CD14-positive monocyte (primary cell): Measurements from ENCODE around the gene ZDHHC5. TPM values are rescaled to one million over a fixed set of nuclear protein-coding genes. Genes with fewer than 3 reads are reported as not detected.
A peak's percentile ranks its signal among the peaks of the same experiment; 100 is the strongest.

Experiments used
- DNase-seq, 3 donors: peaks; one replicate each; pipeline ENCODE4 v3.0.0-alpha.2; 2011 to 2022
- H2AFZ ChIP-seq: 2 replicates; pipeline ENCODE4 v1.6.0; 2012; ENCODE audit warnings: mild to moderate bottlenecking, low read depth, low read length, inconsistent platforms; ENCODE audit not compliant: insufficient read depth, poor library complexity, severe bottlenecking
- H3K27ac ChIP-seq, 2 donors: 1 replicate in 1 of 2; 2 replicates in 1 of 2; pipeline ENCODE4 v1.5.1; 2012 to 2013; ENCODE audit warnings: low read length in 2 of 2, control low read depth in 1 of 2, inconsistent platforms in 1 of 2, low read depth in 1 of 2, mild to moderate bottlenecking in 1 of 2
- H3K27me3 ChIP-seq, 2 donors: one replicate each; pipeline versions ENCODE4 v1.6.0 to v1.6.1; 2011 to 2013; ENCODE audit warnings: low read length in 2 of 2; ENCODE audit not compliant: control insufficient read depth in 2 of 2, insufficient read depth in 2 of 2
- H3K36me3 ChIP-seq, 2 donors: replicated peaks in 1 of 2; 1 replicate in 1 of 2; 2 replicates in 1 of 2; pipeline versions ENCODE4 v1.5.1 to v1.6.1; 2012 to 2013; ENCODE audit warnings: low read length in 2 of 2, control low read depth in 1 of 2, inconsistent platforms in 1 of 2, mild to moderate bottlenecking in 1 of 2; ENCODE audit not compliant: insufficient read depth in 2 of 2, control insufficient read depth in 1 of 2
- H3K4me1 ChIP-seq, 2 donors: 1 replicate in 1 of 2; 2 replicates in 1 of 2; pipeline versions ENCODE4 v1.5.1 to v1.6.1; 2012 to 2013; ENCODE audit warnings: low read length in 2 of 2, control low read depth in 1 of 2, inconsistent platforms in 1 of 2, mild to moderate bottlenecking in 1 of 2, moderate library complexity in 1 of 2; ENCODE audit not compliant: insufficient read depth in 2 of 2, control insufficient read depth in 1 of 2
- H3K4me2 ChIP-seq: replicated peaks from 2 replicates; pipeline ENCODE3; 2012; ENCODE audit warnings: low read length, moderate library complexity, mild to moderate bottlenecking; ENCODE audit not compliant: poor library complexity, severe bottlenecking; ENCODE audit errors: extremely low read depth
- H3K4me3 ChIP-seq, 3 experiments: fragments of 200-600 bp in 1 of 3; sonication (generic) in 1 of 3; replicated peaks in 1 of 3; 1 replicate in 2 of 3; 2 replicates in 1 of 3; pipeline ENCODE4 v1.5.1; 2011 to 2013; ENCODE audit warnings: low read length in 3 of 3, mild to moderate bottlenecking in 3 of 3, control low read depth in 2 of 3, low read depth in 2 of 3, inconsistent platforms in 1 of 3, moderate library complexity in 1 of 3
- H3K79me2 ChIP-seq: 2 replicates; pipeline ENCODE4 v1.6.0; 2012; ENCODE audit warnings: mild to moderate bottlenecking, control low read depth, inconsistent platforms, low read length, moderate library complexity; ENCODE audit not compliant: insufficient read depth
- H3K9ac ChIP-seq: 2 replicates; pipeline ENCODE4 v1.6.0; 2017; ENCODE audit warnings: low read length, mild to moderate bottlenecking; ENCODE audit not compliant: insufficient read depth, poor library complexity, severe bottlenecking
- H3K9me3 ChIP-seq, 2 donors: replicated peaks in 1 of 2; 1 replicate in 1 of 2; 2 replicates in 1 of 2; pipeline versions ENCODE4 v1.5.1 to v1.6.1; 2012 to 2013; ENCODE audit warnings: low read length in 2 of 2, control low read depth in 1 of 2; ENCODE audit not compliant: control insufficient read depth in 1 of 2, insufficient read depth in 1 of 2
- H4K20me1 ChIP-seq: 2 replicates; pipeline ENCODE4 v1.6.0; 2012; ENCODE audit warnings: mild to moderate bottlenecking, low read length, control low read depth, moderate library complexity; ENCODE audit not compliant: insufficient read depth
- H3K27ac Mint-ChIP-seq, 7 donors: one replicate each; pipeline ENCODE4 v1.8.0; 2020; ENCODE audit warnings: mild to moderate bottlenecking in 7 of 7, mixed read lengths in 7 of 7, moderate library complexity in 6 of 7, inconsistent platforms in 2 of 7
- H3K27me3 Mint-ChIP-seq, 3 donors: one replicate each; pipeline ENCODE4 v1.8.0; 2021 to 2022; ENCODE audit warnings: low read depth in 3 of 3, mild to moderate bottlenecking in 3 of 3, mixed read lengths in 3 of 3, moderate library complexity in 3 of 3, inconsistent platforms in 1 of 3
- H3K36me3 Mint-ChIP-seq, 2 donors: one replicate each; pipeline ENCODE4 v1.8.0; 2020; ENCODE audit warnings: mixed read lengths in 2 of 2, inconsistent platforms in 1 of 2, mild to moderate bottlenecking in 1 of 2
- H3K4me1 Mint-ChIP-seq: one replicate; pipeline ENCODE4 v1.8.0; 2020; ENCODE audit warnings: mild to moderate bottlenecking, mixed read lengths
- H3K4me3 Mint-ChIP-seq, 2 donors: one replicate each; pipeline ENCODE4 v1.8.0; 2020; ENCODE audit warnings: mild to moderate bottlenecking in 2 of 2, mixed read lengths in 2 of 2, moderate library complexity in 1 of 2
- H3K9me3 Mint-ChIP-seq, 7 donors: one replicate each; pipeline ENCODE4 v1.8.0; 2020 to 2022; ENCODE audit warnings: mixed read lengths in 7 of 7, mild to moderate bottlenecking in 6 of 7, moderate library complexity in 6 of 7, inconsistent platforms in 2 of 7
- CTCF ChIP-seq: fragments of 200-600 bp; IDR thresholded peaks from one replicate; pipeline ENCODE4 v1.8.0; 2022; ENCODE audit warnings: antibody characterized with exemption, mild to moderate bottlenecking
- WGBS: methylation state at CpG from one replicate; pipeline ENCODE4 v1.1.5; 2013; ENCODE audit warnings: missing lambda C conversion rate; ENCODE audit not compliant: insufficient coverage; 5-methylcytosine and 5-hydroxymethylcytosine counted together
- intact Hi-C, 2 donors: fragments of 100-400 bp; cut with micrococcal nuclease; formaldehyde crosslinking; loops; one replicate each; pipeline versions ENCODE4 v1.15.0 to v1.15.1; 2023
- polyA plus RNA-seq, 3 donors: library from polyadenylated mRNA; depleted of rRNA in 1 of 3; unstranded in 2 of 3; stranded (reverse) in 1 of 3; fragments of 300-500 nt in 2 of 3; fragments of >200 nt in 1 of 3; fragmentation: Illumina TruSeq in 2 of 3; gene quantifications; 1 replicate in 2 of 3; 2 replicates in 1 of 3; pipeline ENCODE4 v1.2.3, GENCODE V29; 2012 to 2021

The ZDHHC5 gene
- polyA plus RNA-seq, 3 donors = 28.6 to 37.9 (median 31.8) TPM

GRCh38 chr11:57649826-57650738 lies 17.8 kb upstream of the ZDHHC5 start, which contains the start of gene YPEL4:
Gene YPEL4, minus strand, starts transcription at chr11:57649912. Its CDS starts 2,805 bp downstream, at chr11:57647107.
- H3K27me3 Mint-ChIP-seq = peaks cover 49 to 56% (median 50%) of the 10 kb centered on the region in 3 donors
- Histone ChIP-seq H3K79me2 (no peaks in the 10 kb centered on the region), H3K27me3 (peaks cover 42 to 44% of the 10 kb centered on the region in 2 donors), H3K4me3 (peak within 1 kb of the TSS; percentile 8 to 63 (median 29)), H2AFZ (peak within 1 kb of the TSS; percentile 36), H4K20me1 (no peaks in the 10 kb centered on the region), H3K4me2 (peak within 1 kb of the TSS; percentile 69), H3K27ac (no peak within 1 kb of the TSS), H3K9ac (peak within 1 kb of the TSS; percentile 34), H3K9me3 (peaks cover 3 to 17% of the 10 kb centered on the region in 2 donors), H3K4me1 (peaks cover 66 to 67% of the 10 kb centered on the region in 2 donors), H3K36me3 (no peaks in the 10 kb centered on the region)
- peak within 1 kb of the TSS; percentile 75 to 91 for H3K4me3 Mint-ChIP-seq
- peaks cover 0 to 20% (median 14%) of the 10 kb centered on the region in 7 donors for H3K9me3 Mint-ChIP-seq
- peak; percentile 74 to 89 (median 83) for DNase-seq
- no peak for TF ChIP-seq CTCF
- intact Hi-C loops = loop anchor here (10.0 kb wide), 2 partner anchors 195 to 295 kb away; no protein-coding TSS in a partner anchor
- WGBS = 28% methylated on average over 6 of the region's 15 CpGs
- H3K36me3 Mint-ChIP-seq = peaks cover 0 to 25% of the 10 kb centered on the region in 2 donors
- peaks cover 77% of the 10 kb centered on the region for H3K4me1 Mint-ChIP-seq
- H3K27ac Mint-ChIP-seq = peak within 1 kb of the TSS; percentile 66 to 91 (median 87)

- Histone ChIP-seq H3K79me2 (no peaks in the 10 kb centered on the region), H3K9me3 (peaks cover 3 to 17% of the 10 kb centered on the region in 2 donors), H3K36me3 (no peaks in the 10 kb centered on the region), H2AFZ (no peak overlapping the region), H3K9ac (no peak overlapping the region), H3K4me3 (no peak overlapping the region), H3K4me2 (no peak overlapping the region), H3K27ac (no peak overlapping the region), H3K4me1 (peaks cover 63 to 66% of the 10 kb centered on the region in 2 donors), H3K27me3 (peaks cover 36 to 38% of the 10 kb centered on the region in 2 donors), H4K20me1 (no peaks in the 10 kb centered on the region)
- 100% methylated on average over 4 of the region's 5 CpGs for WGBS
- H3K27me3 Mint-ChIP-seq = peaks cover 43 to 50% (median 45%) of the 10 kb centered on the region in 3 donors
- peaks cover 0 to 22% of the 10 kb centered on the region in 2 donors for H3K36me3 Mint-ChIP-seq
- no peak for DNase-seq
- no peak for TF ChIP-seq CTCF
- H3K4me3 Mint-ChIP-seq = peak overlapping the region in 1 of 2 donors; percentile 14
- intact Hi-C loops = no loop called here
- H3K27ac Mint-ChIP-seq = peak overlapping the region in 4 of 7 donors; percentile 24 to 88 (median 66)
- peaks cover 72% of the 10 kb centered on the region for H3K4me1 Mint-ChIP-seq
- peaks cover 0 to 20% (median 14%) of the 10 kb centered on the region in 7 donors for H3K9me3 Mint-ChIP-seq
Measured at GRCh38 chr11:57650739-57651090, 17.2 kb upstream of the ZDHHC5 start.
